PFSK-1 (cell line): ENCODE measurements around the gene TMEM205.

ENCODE experiments used
- POLR2AphosphoS5 ChIP-seq: IDR thresholded peaks from 2 replicates; pipeline ENCODE4 v1.6.1; 2012; ENCODE audit warnings: low read depth, mild to moderate bottlenecking, control low read depth, low read length, moderate library complexity
- SIN3A ChIP-seq: IDR thresholded peaks from 2 replicates; pipeline ENCODE4 v1.6.1; 2012; ENCODE audit warnings: mild to moderate bottlenecking, low read length, moderate library complexity, borderline replicate concordance; ENCODE audit not compliant: insufficient read depth

- peak; percentile 79 for TF ChIP-seq POLR2AphosphoS5
- TF ChIP-seq SIN3A = no peak
These were observed 9.3 kb upstream of the TMEM205 start, which contains the start of gene PLPPR2 for GRCh38 chr19:11355160-11356073.
